GM12878 (cell line): Measurements from ENCODE around the gene XYLB. TPM values are rescaled to one million over a fixed set of nuclear protein-coding genes. Genes with fewer than 3 reads are reported as not detected.

Experiments
- ATAC-seq: fragments of 200-7000 bp; cut with Tn5 transposase; 3 replicates; pipeline ENCODE4 v1.9.1; 2020; ENCODE audit warnings: mild to moderate bottlenecking, moderate library complexity
- BruUV-seq: library from RNA; stranded (reverse); fragments of 400-500 nt; replicated peaks from 2 replicates; lab custom pipeline; 2021; lab: Mats Ljungman, UMichigan
- CTCF ChIA-PET: fragments of 300-600 bp; sonication (Branson Sonifier 250); formaldehyde crosslinking; extraction: SDS; loops from one replicate; lab custom pipeline; 2021; ENCODE audit warnings: inconsistent platforms; lab: Yijun Ruan, JAX
- POLR2A ChIA-PET: fragments of 350-600 bp; formaldehyde crosslinking; extraction: SDS; loops from one replicate; lab custom pipeline; 2021; ENCODE audit warnings: inconsistent platforms; lab: Charles Lee
- RAD21 ChIA-PET: fragments of 300-600 bp; sonication (Branson Sonifier 250); formaldehyde crosslinking; loops from one replicate; lab custom pipeline; 2023; ENCODE audit warnings: antibody characterized with exemption; ENCODE audit not compliant: unreplicated experiment; lab: Charles Lee
- SMC1A ChIA-PET: fragments of 300-600 bp; sonication (Branson Sonifier 250); formaldehyde crosslinking; loops from one replicate; lab custom pipeline; 2023; ENCODE audit not compliant: unreplicated experiment, uncharacterized antibody; lab: Charles Lee
- DNase-seq: peaks from one replicate; pipeline ENCODE4 v3.0.0-alpha.2; 2011; ENCODE audit warnings: low read depth, low spot score
- FAIRE-seq: peaks from 3 replicates; lab custom pipeline; 2011; peaks lifted over from hg19 to GRCh38; lab: Jason Lieb, UNC
- H2AFZ ChIP-seq: 2 replicates; pipeline ENCODE4 v1.6.0; 2011; ENCODE audit warnings: low read depth, low read length, control low read depth; ENCODE audit not compliant: control insufficient read depth
- H3K27ac ChIP-seq: 2 replicates; pipeline ENCODE4 v1.5.1; 2011; ENCODE audit warnings: control low read depth; ENCODE audit not compliant: control insufficient read depth, insufficient read depth
- H3K27me3 ChIP-seq, 2 experiments: replicated peaks in 1 of 2; 2 replicates each; pipeline versions ENCODE4 v1.6.0 to v1.6.1; 2011; ENCODE audit warnings: low read length in 1 of 2; ENCODE audit not compliant: control insufficient read depth in 2 of 2, insufficient read depth in 2 of 2
- H3K36me3 ChIP-seq, 2 experiments: 2 replicates each; pipeline ENCODE4 v1.5.1; 2011; ENCODE audit warnings: low read length in 1 of 2; ENCODE audit not compliant: control insufficient read depth in 2 of 2, insufficient read depth in 2 of 2
- H3K4me1 ChIP-seq: 2 replicates; pipeline ENCODE4 v1.6.1; 2011; ENCODE audit warnings: mild to moderate bottlenecking, low read length, moderate library complexity, mixed read lengths; ENCODE audit not compliant: control insufficient read depth, insufficient read depth
- H3K4me2 ChIP-seq: 2 replicates; pipeline ENCODE4 v1.6.0; 2011; ENCODE audit warnings: control low read depth; ENCODE audit not compliant: control insufficient read depth, insufficient read depth
- H3K4me3 ChIP-seq: fragments of 200-600 bp; sonication (generic); 2 replicates; pipeline ENCODE4 v1.5.1; 2016
- H3K79me2 ChIP-seq: 2 replicates; pipeline ENCODE4 v1.6.0; 2011; ENCODE audit warnings: low read length; ENCODE audit not compliant: control insufficient read depth, insufficient read depth
- H3K9ac ChIP-seq: 2 replicates; pipeline ENCODE4 v1.8.0; 2011; ENCODE audit warnings: low read length, control low read depth, mixed read lengths; ENCODE audit not compliant: control insufficient read depth, insufficient read depth
- H3K9me3 ChIP-seq: replicated peaks from 3 replicates; pipeline ENCODE4 v1.5.1; 2011; ENCODE audit warnings: mild to moderate bottlenecking, low read length; ENCODE audit not compliant: control insufficient read depth, insufficient read depth
- H4K20me1 ChIP-seq: 2 replicates; pipeline ENCODE4 v1.6.0; 2011; ENCODE audit not compliant: control insufficient read depth, insufficient read depth
- BRCA1 ChIP-seq: IDR thresholded peaks from 2 replicates; pipeline ENCODE4 v1.6.1; 2011; ENCODE audit warnings: low read depth, low read length, improper control_type of control experiment
- CREM ChIP-seq: IDR thresholded peaks from 2 replicates; pipeline ENCODE4 v1.6.1; 2014; ENCODE audit warnings: antibody characterized with exemption, low read depth
- CTCF ChIP-seq, 3 experiments: IDR thresholded peaks in 2 of 3; conservative IDR thresholded peaks in 1 of 3; 2 replicates each; pipeline ENCODE4 v1.5.1; 2011; ENCODE audit warnings: low read depth in 3 of 3, low read length in 3 of 3, mild to moderate bottlenecking in 3 of 3, control low read depth in 2 of 3, moderate library complexity in 2 of 3, inconsistent platforms in 1 of 3, mixed read lengths in 1 of 3; ENCODE audit not compliant: control insufficient read depth in 2 of 3, insufficient read depth in 1 of 3; ENCODE audit errors: extremely low read depth in 1 of 3
- FOS ChIP-seq: IDR thresholded peaks from 3 replicates; pipeline ENCODE4 v1.6.1; 2011; ENCODE audit warnings: borderline replicate concordance; ENCODE audit not compliant: insufficient read length; ENCODE audit errors: extremely low read depth
- KLF5 ChIP-seq: fragments of 450-650 bp; IDR thresholded peaks from 2 replicates; pipeline ENCODE4 v1.6.1; 2014; ENCODE audit warnings: mild to moderate bottlenecking; ENCODE audit not compliant: partially characterized antibody
- NKRF ChIP-seq: fragments of 450-650 bp; conservative IDR thresholded peaks from 2 replicates; pipeline ENCODE4 v1.6.1; 2017; ENCODE audit warnings: mild to moderate bottlenecking, moderate library complexity
- NRF1 ChIP-seq: conservative IDR thresholded peaks from 2 replicates; pipeline ENCODE4 v1.6.1; 2011; ENCODE audit warnings: mild to moderate bottlenecking, low read depth, low read length, improper control_type of control experiment
- RAD21 ChIP-seq: IDR thresholded peaks from 2 replicates; pipeline ENCODE4 v1.6.1; 2011; ENCODE audit warnings: mild to moderate bottlenecking, low read depth, low read length, moderate library complexity; ENCODE audit not compliant: insufficient read depth
- RELA ChIP-seq: fragments of 450-650 bp; IDR thresholded peaks from 2 replicates; pipeline ENCODE4 v1.8.0; 2014; ENCODE audit warnings: borderline replicate concordance; ENCODE audit not compliant: partially characterized antibody
- RUNX3 ChIP-seq: IDR thresholded peaks from 2 replicates; pipeline ENCODE4 v1.6.1; 2012; ENCODE audit warnings: low read length, inconsistent platforms
- SMARCA5 ChIP-seq: fragments of 450-650 bp; IDR thresholded peaks from 2 replicates; pipeline ENCODE4 v1.6.1; 2017; ENCODE audit warnings: mild to moderate bottlenecking
- ZNF622 ChIP-seq: fragments of 450-650 bp; IDR thresholded peaks from 2 replicates; pipeline ENCODE4 v1.6.1; 2017; ENCODE audit warnings: mild to moderate bottlenecking, inconsistent platforms
- WGBS: methylation state at CpG from one replicate; pipeline ENCODE4 v1.1.6; 2016; ENCODE audit warnings: low lambda C conversion rate; ENCODE audit not compliant: insufficient replicate concordance, insufficient coverage; ENCODE audit errors: missing lambda C conversion rate; 5-methylcytosine and 5-hydroxymethylcytosine counted together
- in situ Hi-C: fragments of 300-500 bp; cut with MboI; formaldehyde crosslinking; loops from 9 replicates; pipeline ENCODE4 v1.14.3; 2018; ENCODE audit warnings: mixed read lengths
- intact Hi-C: fragments of 100-400 bp; cut with micrococcal nuclease; formaldehyde crosslinking; loops from one replicate; pipeline ENCODE4 v1.14.2; 2022; ENCODE audit not compliant: unreplicated experiment
- polyA plus RNA-seq, 11 experiments: library from polyadenylated mRNA; depleted of rRNA in 4 of 11; unstranded in 6 of 11; stranded (reverse) in 5 of 11; fragments of >200 nt; fragmentation: Nextera tagmentation in 4 of 11; fragmentation: Illumina TruSeq in 1 of 11; extraction: Ambion mirVana in 4 of 11; extraction: Trizol in 1 of 11; gene quantifications; 1 replicate in 1 of 11; 2 replicates in 10 of 11; pipeline versions ENCODE4 v1.2.1 to v1.2.3, GENCODE V29; 2011 to 2016; ENCODE audit warnings: inconsistent platforms in 2 of 11, missing spikeins in 2 of 11, low read depth in 1 of 11
- total RNA-seq, 4 experiments: library from RNA; depleted of rRNA in 3 of 4; stranded (reverse); fragments of >200 nt in 3 of 4; fragmentation: Illumina TruSeq in 1 of 4; extraction: Trizol in 1 of 4; gene quantifications; 2 replicates each; pipeline versions ENCODE4 v1.2.1 to v1.2.3, GENCODE V29; 2013 to 2021

The XYLB gene
- total and polyA plus RNA-seq, 10 of the 15 experiments (the other 5 are each of a cell fraction or from before 2014, with no cell fraction given): 0.60 to 6.1 (median 3.5) TPM

- Histone ChIP-seq H3K4me1 (no peaks in the 10 kb centered on the region), H3K9ac (no peak overlapping the region), H3K27me3 (no peaks in the 10 kb centered on the region; a peak in 1 of 4 replicates), H2AFZ (no peak overlapping the region), H3K9me3 (no peaks in the 10 kb centered on the region), H3K36me3 (no peaks in the 10 kb centered on the region), H3K4me3 (no peak overlapping the region), H3K4me2 (no peak overlapping the region), H3K27ac (no peak overlapping the region), H3K79me2 (no peaks in the 10 kb centered on the region), H4K20me1 (no peaks in the 10 kb centered on the region)
- 67% methylated on average over 6 of the region's 6 CpGs for WGBS
- ATAC-seq (no peak), FAIRE-seq (no peak), DNase-seq (no peak)
- SMC1A ChIA-PET: interaction anchor here (1.2 kb wide), 1 partner anchor 9 kb away, joined by 3 read pairs; no protein-coding TSS in a partner anchor
- RAD21 ChIA-PET: no interaction called here
- CTCF ChIA-PET: no interaction called here
- intact Hi-C loops: no loop called here
- BruUV-seq: no TSS peak
- TF ChIP-seq SMARCA5 (no peak), BRCA1 (no peak), CREM (no peak), ZNF622 (no peak), RAD21 (no peak), NRF1 (no peak), RELA (no peak), RUNX3 (no peak), FOS (no peak), KLF5 (no peak), NKRF (no peak), CTCF (IDR thresholded peaks at IDR 0.05 in 2 of 3, conservative IDR thresholded peaks at IDR 0.05 in 1 of 3; ENCODE audit: control insufficient read depth in 2 of 3, extremely low read depth in 1 of 3, insufficient read depth in 1 of 3, low read depth in 3 of 3, low read length in 3 of 3) (no peak)
- in situ Hi-C loops: no loop called here
- POLR2A ChIA-PET: no interaction called here
Measured at GRCh38 chr3:38335263-38335662, 11.3 kb upstream of the XYLB start.
